LNCAP (cell line): ENCODE results near the gene ZBED1.

ENCODE experiments used
- TF ChIP-seq, protein P1 (sequence below): fragments of 450-650 bp; IDR thresholded peaks from 2 replicates; pipeline ENCODE4 v1.5.1; 2017; ENCODE audit warnings: mild to moderate bottlenecking

The ZBED1 gene

DNA sequence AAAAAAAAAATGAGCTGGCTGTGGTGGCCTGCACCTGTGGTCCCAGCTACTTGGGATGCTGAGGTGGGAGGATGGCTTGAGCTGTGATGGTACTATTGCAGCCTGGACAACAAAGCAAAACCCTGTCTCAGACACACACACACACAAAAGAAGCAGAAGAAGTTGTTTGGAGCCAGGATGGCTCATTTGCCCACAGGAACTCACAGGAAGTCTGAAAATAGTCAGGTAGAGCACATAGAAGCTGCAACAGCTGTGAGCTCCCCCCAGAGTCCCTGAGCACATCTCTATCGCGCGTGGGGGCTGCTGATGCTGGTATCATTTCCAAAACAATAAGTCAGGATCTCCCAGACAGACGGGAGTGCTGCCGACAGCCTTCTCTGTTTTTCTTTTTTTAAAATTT is 13.4 kb upstream of the ZBED1 start:
- TF ChIP-seq, protein P1, sequence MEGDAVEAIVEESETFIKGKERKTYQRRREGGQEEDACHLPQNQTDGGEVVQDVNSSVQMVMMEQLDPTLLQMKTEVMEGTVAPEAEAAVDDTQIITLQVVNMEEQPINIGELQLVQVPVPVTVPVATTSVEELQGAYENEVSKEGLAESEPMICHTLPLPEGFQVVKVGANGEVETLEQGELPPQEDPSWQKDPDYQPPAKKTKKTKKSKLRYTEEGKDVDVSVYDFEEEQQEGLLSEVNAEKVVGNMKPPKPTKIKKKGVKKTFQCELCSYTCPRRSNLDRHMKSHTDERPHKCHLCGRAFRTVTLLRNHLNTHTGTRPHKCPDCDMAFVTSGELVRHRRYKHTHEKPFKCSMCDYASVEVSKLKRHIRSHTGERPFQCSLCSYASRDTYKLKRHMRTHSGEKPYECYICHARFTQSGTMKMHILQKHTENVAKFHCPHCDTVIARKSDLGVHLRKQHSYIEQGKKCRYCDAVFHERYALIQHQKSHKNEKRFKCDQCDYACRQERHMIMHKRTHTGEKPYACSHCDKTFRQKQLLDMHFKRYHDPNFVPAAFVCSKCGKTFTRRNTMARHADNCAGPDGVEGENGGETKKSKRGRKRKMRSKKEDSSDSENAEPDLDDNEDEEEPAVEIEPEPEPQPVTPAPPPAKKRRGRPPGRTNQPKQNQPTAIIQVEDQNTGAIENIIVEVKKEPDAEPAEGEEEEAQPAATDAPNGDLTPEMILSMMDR = no peak

DNA sequence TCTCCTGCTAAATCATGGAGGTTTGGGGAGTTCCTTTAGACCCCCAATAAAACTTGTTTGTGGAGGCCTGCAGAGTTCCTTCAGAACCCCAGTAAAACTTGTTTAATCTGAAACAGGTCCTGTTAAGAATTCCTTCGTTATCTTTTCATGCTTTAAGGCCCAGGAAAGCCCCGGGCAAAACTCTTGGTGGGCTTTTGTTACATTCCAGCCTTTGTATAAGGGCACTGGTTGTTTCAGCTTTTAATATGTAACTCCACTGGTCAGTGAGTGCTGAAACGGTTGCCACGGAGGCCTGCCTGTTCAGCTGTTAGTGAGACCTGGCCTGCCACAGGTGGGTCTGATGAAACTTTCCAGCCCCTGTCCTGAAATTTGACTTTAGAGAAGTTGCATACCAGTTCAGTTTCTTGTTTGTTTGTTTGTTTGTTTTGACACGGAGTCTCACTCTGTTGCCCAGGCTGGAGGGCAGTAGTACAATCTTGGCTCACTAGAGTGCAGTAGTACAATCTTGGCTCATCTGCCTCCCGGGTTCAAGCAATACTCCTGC is 12.4 kb upstream of the ZBED1 start:
- TF ChIP-seq, protein P1 = no peak

DNA sequence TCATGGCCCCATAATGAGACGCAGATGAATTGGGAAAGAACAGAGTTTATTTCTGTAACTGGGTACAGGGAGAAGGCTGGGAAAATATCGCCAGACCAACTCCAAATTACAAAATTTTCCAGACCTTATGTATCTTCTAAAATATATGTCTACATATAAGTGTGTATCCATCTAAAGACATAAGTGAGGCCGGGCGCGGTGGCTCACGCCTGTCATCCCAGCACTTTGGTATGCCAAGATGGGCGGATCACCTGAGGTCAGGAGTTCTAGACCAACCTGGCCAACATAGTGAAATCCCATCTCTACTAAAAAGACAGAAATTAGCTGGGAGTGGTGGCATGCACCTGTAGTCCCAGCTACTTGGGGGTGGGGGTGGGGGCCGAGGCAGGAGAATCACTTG is 11.7 kb upstream of the ZBED1 start:
- TF ChIP-seq, protein P1 = no peak

DNA sequence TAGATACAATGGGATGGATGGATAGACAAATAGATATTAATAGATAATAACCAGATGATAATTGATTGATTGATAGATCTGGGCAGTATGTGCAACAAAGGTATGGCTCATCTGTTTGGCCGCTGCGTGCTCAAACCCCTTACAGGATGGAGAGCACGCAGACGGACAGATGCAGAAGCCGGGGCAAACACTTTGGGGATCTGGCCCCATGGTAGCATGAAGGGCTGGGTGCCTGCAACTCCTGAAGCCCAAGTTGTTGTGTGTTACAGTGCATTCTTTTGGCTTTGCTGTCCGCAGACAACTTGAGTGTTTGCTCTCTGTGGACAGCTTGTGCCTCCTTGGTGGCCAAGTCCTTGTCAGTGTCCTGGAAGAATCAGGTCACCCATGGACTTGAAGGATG is 10.6 kb upstream of the ZBED1 start:
- TF ChIP-seq, protein P1 = no peak

DNA sequence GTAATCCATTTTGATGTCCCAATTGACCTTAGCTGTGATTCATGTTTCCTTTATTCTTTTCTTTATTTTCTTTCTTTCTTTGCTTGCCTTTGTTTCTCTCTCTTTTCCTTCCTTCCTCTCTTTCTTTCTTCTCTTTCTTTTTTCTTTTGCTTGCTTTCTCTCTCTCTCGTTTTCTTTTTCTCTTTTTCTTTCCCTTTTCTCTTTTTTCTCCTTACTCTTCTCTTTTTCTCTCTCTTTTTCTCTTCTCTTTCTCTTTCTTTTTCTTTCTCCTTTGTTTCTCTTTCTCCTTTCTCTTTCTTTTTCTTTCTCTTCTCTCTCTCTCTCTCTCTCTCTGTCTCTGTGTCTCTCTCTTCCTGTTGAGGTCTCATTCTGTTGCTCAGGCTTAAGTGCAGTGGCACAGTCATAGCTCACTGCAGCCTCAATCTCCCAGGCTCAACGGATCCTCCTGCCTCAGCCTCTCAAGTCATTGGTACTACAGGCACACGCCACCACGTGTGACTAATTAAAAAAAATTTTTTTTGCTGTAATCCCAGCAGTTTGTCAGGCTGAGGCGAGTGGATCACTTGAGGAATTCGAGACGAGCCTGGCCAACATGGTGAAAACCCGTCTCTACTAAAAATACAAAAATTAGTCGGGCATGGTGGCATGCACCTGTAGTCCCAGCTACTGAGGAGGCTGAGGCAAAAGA is 8.0 kb upstream of the ZBED1 start:
- TF ChIP-seq, protein P1 = no peak

DNA sequence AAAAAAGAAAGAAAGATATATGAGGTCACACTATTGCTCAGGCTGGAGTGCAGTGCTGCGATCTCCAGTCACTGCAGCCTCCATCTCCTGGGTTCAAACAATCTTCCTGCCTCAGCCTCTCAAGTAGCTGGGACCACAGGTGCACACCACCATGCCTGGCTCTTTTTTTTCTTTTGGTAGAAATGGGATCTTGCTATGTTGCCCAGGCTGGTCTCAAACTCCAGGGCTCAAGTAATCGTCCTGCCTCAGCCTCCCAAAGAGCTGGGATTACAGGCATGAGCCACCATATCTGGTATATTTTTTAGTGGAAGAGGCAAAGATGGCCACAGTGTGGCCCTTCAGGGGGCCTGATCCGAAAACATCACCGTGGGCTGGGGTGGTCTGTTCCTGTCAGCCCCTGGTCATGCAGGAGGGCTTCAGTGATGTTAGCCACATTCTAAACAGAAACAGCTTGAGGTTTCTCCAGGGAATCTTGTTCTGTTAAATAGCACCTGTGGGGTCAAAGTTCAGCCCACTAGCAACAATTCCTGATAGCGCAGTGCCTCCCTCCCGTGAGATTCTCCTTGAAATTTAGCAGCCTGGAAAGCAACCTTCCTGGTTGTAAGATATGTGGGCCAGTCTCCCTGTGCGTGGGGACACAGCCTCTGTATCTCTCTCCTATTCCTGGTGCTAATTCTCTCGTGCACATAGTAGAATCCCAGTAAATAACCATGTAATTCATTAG is 7.3 kb upstream of the ZBED1 start:
- TF ChIP-seq, protein P1 = no peak

DNA sequence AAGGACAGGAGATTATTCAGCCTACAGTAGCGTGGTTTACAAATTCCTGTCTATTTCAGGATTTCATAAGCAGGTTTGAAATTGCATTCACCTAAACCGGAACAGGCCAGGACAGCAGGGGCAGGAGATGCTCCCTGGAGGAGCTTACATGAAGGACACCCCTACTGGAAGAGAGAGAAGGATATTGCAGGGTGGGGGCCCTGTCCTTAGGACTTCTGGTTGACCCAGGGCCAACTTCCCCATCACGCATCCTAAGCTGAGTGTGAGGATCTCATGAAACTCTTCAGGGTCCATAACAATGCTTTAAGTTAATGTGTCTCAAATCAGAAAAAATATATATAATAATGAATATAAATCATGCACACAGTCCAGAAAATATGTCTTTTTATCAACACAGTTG is 6.4 kb upstream of the ZBED1 start:
- TF ChIP-seq, protein P1 = no peak
